Sciatic nerve (tissue), 2 donors: ENCODE measurements around the gene SAPCD1. TPM values are rescaled to one million over a fixed set of nuclear protein-coding genes. Genes with fewer than 3 reads are reported as not detected.

Experiments
- ATAC-seq: fragments of 200-7000 bp; cut with Tn5 transposase; one replicate; pipeline ENCODE4 v1.9.1; 2020; ENCODE audit warnings: mild to moderate bottlenecking, moderate library complexity
- DNase-seq: peaks from one replicate; pipeline ENCODE4 v3.0.0-alpha.2; 2020; ENCODE audit warnings: low spot score
- intact Hi-C: fragments of 100-400 bp; cut with DNase I; formaldehyde crosslinking; loops from one replicate; pipeline ENCODE4 v1.14.2; 2022
- total RNA-seq: library from RNA; stranded (reverse); fragmentation: NEBNext Ultra II Directional; extraction: Animal tissue kit (Norgen Biotek cat#: 25700); gene quantifications from one replicate; pipeline ENCODE4 v1.2.1, GENCODE V29; 2021
- donor health status: DM: no; HTN: no; CAD: no.
- donor health status: DM: no; HTN: no; CAD: no.

SAPCD1 gene
- total RNA-seq, 1 donor from 2014 or later, result 4.9 TPM

DNA sequence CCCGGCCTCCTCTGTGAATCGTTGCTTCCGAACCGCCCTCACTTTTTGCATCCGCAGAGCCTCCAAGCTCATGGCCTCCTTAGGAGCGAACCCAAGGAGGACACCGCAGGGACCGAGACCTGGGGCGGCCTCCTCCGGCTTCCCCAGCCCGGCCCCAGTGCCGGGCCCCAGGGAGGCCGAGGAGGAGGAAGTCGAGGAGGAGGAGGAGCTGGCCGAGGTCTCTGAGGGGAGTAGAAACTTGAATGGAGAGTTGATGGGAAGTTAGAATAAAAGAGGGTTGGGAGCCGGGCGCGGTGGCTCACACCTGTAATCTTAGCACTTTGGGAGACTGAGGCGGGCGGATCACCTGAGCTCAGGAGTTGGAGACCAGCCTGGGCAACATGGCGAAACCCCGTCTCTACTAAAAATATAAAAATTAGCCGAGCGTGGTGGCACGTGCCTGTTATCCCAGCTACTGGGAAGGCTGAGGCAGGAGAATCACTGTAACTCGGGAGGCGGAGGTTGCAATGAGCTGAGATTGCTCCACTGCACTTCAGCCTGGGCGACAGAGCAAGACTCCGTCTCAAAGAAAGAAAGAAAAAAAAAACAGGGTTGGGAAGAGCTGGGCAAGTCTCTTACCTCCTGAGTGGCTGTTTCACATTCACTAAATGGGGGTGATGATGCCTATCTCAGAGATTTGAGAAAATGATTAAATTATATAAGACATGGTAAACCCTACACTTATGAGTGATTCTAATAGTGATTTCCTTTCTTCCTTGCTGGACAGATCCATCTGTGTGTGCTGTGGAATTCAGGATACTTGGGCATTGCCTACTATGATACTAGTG is 21.8 kb upstream of the SAPCD1 start:
- DNase-seq (no peak), ATAC-seq (peak; percentile 1)
- intact Hi-C loops, result no loop called here

DNA sequence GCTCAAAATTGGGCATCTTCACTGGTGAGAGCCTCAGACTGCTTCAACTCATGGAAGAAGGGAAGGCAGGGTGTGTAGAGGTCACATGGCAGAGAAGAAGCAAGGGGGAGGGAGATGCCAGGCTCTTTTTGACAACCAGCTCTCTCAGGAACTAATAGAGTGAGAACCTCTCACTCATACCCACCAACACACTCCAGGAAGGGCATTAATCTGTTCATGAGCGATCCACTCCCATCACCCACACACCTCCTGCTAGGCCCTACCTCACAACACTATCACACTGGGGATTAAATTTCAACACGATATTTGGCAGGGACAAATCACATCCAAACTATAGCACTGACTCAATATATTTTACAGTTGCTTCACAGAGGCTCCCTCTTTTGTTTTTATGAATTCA is 20.6 kb upstream of the SAPCD1 start:
- ATAC-seq, result no peak
- intact Hi-C loops, result no loop called here
- DNase-seq, result no peak

DNA sequence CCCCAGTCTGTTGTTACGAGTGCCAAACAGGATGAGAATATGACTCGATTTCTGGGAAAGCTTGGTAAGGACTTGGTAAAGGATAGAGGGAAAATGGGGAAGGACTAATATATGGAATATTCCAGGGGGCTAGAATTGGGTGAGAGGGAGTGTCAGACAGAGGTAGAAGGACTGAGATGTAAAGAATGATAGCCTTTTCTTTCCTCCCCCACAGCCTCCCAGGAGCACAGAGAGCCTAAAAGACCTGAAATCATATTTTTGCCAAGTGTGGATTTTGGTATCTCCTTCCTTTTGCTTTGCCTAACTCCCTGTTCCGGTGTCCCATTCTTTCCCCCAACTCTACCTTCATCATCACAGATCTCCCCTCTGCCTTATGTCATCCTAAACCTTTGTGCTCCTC is 19.6 kb upstream of the SAPCD1 start:
- ATAC-seq (no peak), DNase-seq (no peak)
- intact Hi-C loops, result no loop called here

DNA sequence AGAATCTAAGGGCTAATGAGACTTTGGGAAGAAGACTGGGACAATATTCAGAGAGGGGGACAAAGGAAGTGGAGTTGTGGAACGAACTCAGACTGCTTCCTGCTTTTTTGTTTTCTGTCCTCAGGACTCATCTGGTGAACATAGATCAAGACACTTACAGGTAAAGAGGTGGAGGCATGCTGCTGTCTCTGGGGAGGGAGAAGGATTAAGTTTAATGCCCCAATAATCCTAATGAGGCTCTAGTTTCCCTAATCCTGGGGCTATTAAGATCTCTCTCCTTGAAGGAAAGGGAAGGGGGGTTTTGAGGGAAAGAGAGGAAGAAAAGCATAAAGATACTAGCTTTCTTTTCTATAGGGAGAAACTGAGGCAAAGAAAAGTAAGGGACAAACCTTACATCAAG is 18.0 kb upstream of the SAPCD1 start:
- DNase-seq, result no peak
- ATAC-seq, result no peak
- intact Hi-C loops, result no loop called here

DNA sequence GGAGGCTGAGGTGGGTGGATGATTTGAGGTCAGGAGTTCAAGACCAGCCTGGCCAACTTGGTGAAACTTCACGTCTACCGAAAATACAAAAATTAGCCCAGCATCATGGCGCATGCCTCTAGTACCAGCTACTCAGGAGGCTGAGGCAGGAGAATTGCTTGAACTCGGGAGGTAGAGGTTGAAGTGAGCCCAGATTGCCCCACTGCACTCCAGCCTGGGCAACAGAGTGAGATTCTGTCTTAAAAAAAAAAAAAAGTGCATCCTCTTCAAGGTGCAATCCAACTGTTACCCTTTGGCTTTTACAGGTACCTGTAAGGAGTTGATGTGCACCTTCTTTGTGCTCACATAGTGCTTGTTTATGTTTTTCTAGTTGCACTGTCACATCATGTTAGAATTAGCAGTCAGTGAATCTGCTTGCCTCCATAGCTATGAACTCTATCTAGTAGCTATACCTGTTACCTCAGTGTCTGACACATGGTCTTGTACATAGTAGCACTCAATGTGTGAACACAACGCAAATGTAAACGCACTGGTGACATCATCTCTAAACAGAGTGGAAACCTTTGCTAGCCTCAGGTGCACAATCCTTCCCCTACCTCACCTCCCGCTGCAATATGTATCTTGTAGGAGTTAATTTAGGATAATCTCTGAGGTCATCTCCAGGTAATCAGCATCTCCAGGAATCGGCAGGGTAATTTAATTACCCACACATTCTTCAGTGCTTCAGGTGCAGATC is 13.0 kb upstream of the SAPCD1 start:
- DNase-seq (no peak), ATAC-seq (no peak)
- intact Hi-C loops, result no loop called here

DNA sequence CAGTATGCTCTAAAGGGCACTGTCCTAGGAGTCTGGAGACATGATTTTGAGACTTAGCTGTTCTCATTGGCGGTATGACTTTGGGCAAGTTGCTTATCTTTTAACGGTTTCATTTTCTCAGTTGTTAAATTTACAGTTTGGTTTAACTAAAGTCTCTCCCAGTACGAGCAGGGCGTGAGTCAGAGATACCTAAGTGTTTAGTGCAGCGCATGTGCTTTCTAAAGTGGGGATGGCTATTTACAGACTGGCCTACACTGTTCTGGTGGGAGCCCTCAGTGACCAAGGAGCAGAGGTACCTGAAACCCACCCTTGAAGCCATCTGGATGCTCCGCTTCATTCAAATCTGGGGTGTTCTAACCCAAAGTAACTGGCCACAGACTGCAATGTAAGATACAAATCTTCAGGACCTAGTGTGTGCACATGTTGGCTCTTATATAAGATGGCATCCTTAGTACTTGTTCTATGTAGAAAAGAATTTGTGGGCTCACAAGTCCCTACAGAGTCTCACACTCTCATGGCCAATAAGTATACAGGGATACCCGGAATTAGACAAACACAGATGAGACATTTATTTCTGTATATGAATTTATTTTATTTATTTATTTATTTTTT is 11.9 kb upstream of the SAPCD1 start:
- intact Hi-C loops, result no loop called here
- DNase-seq (no peak), ATAC-seq (no peak)

DNA sequence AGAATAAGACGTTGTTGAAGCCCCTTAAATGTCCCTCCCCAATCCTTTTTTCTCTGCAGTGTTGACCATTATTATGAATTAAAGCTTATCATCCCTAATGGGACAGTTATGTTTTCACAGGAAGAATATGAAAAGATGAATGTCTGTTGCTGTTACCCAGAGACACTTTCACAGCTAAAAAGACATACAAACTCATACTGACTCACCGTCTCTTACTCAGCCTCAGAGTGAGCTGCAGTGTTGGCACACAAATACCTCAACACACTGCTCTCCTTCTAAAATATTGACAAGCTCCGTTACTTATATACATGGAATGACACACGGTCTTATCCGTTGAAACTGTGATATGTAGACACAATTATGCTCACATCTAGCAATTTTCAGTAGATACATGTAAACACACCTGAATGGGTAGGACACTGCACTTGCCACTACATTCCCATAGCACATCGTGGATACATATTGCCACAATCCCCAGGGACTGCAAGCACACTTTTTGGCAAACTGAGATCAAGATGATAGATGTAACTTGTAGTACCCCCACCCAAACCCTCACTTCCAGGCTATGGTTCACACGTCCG is 9.6 kb upstream of the SAPCD1 start:
- intact Hi-C loops, result no loop called here
- DNase-seq (no peak), ATAC-seq (no peak)

DNA sequence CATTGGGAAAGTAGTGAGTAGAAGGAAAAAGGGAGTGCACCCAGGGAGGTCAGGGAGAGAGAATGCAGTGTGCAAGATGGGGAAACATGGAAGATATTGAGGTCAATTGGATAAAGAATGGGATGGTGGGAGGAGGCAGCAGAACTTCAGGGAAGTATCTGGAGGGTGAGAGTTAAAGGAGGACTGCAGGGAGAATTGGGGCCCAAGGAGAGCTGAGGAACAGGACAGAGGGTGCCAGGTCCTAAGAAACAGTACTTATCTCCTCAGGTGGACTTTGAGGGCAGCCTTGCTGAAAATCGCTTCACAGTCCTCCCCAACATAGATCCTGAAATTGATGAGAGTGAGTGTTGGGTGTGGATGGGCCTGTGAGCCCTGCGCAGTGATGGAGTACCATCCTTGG is 4.2 kb upstream of the SAPCD1 start:
- DNase-seq (no peak), ATAC-seq (no peak)
- intact Hi-C loops, result no loop called here

DNA sequence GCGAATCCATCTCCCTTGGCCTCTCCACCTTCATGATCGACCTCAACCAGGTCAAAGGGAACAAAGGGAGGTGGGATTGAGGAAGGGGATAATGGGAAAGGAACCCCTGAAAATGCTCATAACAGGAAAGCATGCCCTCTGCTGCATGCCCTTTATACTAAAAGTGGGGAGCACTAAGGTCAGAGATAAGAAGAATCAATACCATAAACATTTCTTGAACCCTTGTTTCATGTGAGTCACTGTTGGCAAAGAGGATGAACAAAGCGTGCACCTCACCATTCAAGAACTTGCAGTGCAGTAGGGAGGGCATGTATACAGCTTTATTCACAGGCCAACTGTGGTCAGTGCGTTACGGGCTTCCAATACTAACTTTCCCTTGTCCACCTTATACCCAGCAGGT is 1.7 kb upstream of the SAPCD1 start:
- ATAC-seq, result no peak
- no peak for DNase-seq
- intact Hi-C loops, result no loop called here

DNA sequence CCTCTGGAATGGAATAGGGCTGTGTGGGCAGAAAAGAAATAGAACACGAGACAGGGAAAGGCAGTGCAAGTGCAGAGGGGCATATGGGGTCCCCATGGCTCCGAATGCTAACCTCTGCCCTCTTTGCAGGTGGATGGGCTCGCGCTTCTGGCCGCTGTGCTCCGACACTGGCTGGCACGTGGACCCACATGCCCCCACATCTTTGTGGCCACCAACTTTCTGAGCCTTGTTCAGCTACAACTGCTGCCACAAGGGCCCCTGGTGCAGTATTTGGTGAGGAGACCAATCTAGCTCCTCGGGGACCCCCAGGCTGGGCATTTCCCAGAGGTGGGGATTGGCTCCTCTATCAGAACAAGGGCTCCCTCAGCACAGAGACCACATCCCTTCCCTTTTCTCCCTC is 1.1 kb upstream of the SAPCD1 start:
- intact Hi-C loops, result no loop called here
- DNase-seq (no peak), ATAC-seq (no peak)

DNA sequence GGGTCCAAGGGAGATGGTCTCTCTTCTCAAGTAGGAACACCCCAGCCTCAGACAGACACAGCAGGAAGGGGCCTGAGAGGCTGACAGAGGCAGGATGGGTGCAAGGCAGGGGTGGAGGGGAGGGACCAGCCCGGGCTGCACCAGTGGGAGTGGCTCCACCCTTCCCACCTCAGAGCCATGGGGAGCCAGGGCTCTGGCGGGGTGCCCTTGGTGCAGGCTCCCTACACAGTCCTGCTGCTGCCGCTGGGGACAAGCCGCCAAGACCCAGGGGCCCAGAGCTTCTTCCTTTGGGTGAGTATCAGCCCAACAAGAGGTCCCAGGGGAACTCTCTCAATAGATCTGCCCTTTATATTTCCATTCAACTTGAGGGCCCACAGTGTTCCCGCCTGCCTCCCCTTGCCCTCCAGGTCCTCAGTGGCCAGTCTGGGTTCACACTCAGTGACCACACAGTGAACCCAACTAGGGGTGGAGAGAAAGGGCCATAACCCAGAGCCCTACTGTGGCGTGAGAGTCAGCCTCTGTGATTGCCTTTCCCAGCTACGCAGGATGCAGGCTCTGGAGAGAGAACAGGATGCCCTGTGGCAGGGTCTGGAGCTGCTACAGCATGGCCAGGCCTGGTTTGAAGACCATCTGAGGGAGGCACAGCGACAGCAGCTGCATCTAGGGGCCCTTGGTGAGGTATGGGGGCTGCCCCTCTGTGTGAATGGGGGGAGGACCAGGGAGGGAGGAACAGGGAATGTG is 592 bp downstream of the SAPCD1 start:
- ATAC-seq (peak; percentile 37), DNase-seq (no peak)
- intact Hi-C loops, result no loop called here

DNA sequence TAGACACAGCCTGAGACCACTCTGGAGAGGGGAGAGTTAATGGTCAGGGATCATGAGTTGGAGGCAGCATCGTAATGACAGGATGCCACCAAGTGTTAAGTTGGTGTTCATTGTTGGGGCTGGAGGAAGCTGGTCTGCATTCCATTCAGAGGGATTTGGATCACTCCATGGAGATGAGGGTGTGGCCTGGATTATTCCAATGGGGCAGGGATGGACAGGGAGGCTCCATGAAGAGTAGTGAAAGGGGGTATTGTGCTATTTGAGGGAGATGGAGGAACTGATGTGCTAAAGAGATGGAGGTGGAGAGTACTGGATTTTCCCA is 1.1 kb downstream of the SAPCD1 start:
- no peak for DNase-seq
- ATAC-seq, result peak; percentile 79
- intact Hi-C loops, result no loop called here

DNA sequence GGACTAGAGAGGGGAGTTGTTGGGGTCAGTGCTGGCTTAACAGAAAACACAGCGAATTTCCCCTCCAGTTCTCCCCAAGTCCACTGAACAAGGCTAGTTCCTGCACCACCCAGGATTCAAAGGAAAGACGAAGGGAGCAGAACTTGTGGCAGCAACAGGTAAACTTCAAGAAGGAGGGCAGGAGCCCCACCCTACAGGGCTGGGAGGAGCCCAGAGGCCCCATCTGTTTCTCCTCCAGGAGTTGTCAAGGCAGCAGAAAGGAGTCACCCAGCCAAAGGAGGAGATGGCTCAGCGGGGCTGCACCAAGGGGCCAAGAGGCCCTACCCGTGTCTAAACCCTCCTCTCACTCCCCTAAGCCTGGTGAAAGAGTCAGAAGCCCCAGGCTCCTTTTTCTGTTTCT is 1.7 kb downstream of the SAPCD1 start:
- intact Hi-C loops, result no loop called here
- ATAC-seq (no peak), DNase-seq (no peak)

DNA sequence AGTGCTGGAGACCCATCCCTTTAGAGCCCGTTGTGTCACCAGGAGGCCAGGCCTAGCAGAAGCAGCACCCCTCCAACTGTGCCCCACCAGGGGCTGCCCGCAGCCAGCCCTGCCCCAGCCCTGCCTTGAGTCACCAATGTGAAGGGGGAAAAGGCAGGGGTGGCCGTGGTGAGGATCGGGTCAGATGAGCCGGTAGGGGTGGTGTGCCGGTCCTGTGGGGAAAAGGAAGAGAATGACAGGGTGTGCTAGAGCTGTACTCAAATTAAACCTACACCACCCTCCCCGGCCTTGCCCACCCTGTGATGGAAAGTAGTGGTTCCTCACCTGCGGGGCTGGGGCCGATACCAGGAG is 3.1 kb downstream of the SAPCD1 start:
- intact Hi-C loops, result no loop called here
- no peak for ATAC-seq
- no peak for DNase-seq

DNA sequence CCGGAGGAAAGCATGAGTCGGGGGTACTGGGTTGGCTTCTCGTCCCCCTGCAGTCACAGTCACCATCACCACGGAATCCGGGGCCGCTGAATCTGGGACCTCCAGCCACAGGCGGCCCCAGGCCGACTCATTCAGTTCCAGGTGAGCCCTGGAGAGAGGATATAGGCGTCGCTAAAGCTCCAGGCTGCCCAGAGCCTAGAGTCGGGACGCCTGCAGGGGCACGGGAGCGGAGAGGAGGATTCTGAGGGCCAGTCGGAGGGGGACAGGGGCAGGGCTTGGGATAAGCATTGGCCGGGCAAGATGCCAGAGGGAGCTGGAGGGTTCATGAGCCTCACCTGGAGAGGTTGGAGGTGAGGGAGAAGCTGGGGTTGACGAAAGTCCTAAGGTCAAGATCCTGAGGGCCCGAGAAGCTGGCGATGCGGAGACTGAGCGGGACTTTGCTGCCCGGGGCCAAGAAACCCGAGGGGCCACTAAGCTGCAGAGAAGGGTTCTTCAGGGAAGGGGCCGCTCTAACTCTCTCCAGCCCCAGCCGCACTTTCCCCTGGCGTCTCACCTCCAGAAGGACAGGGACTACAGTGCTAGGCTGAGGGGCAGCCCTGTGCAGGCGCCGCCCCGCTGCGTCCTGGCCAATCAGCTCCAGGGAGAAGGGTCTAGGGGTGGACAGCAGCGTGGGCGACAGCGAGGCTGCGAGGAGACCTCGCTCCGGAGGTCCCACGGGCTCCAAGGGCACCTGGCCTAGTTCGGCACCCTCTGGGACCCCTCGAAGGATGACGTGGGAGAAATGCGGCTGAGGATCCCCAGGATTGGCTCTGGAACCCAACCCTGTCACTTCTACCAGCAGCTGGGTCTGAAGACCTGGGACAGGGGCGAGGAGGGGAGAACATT is 3.7 kb downstream of the SAPCD1 start:
- DNase-seq (no peak), ATAC-seq (peak; percentile 50)
- intact Hi-C loops, result no loop called here

DNA sequence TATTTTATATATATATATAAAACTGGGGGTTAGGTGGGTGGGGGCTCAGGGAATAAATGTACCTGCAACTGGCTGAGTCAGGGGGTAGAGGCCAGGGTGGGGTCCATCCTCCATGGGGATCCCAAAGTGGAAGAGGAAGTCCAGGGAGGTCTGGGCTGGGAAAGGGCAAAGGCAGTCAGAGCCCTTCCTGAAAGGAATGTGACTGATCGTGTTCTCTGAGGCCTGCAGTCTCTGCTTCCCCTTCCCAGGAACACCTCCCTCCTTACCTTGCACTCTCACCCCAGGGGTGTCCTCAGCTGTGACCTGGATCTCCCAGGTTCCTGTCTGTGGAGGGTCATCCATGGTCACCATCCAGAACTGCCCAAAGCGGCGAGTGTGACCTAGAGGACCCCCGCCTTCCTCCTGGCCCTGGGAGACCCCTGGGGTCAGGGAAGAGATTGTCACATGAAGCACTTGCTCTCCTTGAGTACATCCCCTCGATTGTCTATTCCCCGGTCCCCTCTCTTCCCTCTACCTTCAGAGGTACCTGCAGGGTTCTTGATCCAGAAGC is 4.7 kb downstream of the SAPCD1 start:
- DNase-seq, result no peak
- intact Hi-C loops, result no loop called here
- no peak for ATAC-seq

DNA sequence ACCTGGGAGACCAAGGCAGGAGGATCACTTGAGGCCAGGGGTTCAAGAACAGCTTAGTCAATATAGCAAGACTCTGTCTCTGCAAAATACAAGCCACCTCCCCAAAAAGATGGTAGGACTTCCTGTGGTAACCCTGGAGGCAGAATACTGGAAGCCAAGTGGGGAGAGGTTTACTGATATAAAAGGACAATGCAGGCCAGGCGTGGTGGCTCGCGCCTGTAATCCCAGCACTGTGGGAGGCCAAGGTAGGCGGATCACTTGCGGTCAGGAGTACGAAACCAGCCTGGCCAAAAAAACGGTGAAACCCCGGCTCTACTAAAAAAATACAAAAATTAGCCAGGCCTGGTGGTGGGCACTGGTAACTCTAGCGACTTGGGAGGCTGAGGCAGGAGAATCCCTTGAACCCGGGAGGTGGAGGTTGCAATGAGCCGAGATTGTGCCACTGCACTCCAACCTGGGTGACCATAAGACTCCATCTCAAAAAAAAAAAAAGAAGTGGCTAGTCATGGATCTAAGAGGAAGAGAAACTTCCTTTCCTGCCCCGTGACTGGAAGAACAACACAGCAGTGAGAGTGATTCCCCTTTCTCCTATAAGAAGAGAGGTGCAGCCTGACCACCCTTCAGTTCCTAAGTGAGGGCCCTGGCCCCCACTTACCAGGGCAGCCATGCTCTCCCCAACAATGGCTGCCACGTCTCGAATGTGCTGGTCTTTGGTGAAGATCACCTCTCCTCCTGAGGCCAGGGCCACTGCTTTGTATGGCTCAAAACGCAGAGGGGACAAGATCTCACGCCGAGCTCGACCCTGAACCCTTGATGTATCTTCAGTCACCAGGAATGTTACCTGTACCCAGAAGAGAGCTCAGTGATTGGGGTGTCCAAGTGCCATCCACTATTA is 6.2 kb downstream of the SAPCD1 start:
- DNase-seq, result no peak
- intact Hi-C loops, result no loop called here
- peak; percentile 25 for ATAC-seq
